ENCODE data around the gene NAALADL2. TPM values are rescaled to one million over a fixed set of nuclear protein-coding genes. Genes with fewer than 3 reads are reported as not detected.
A peak's percentile ranks its signal among the peaks of the same experiment; 100 is the strongest.

Gene NAALADL2
- total RNA-seq, 1 donor from 2014 or later, result 1.1 TPM

DNA sequence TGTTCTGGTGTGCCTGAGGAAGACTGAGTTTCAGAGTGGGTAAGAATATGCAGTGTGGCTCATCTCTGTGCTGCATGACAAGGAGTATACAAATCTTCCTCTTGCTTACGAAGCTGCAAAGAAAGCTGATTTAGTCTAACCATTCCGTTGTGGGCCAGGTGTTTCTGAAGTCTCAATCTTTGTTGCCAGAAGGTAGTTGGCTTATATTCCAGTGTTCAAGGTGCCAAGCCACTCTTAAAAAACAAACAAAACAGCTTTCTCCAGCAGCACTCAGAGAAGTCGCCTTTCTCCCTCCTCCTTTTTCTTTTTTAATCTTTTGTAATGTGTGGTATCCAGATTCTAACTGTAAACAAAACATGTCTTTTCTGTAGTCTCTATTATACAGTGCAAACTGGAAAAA lies 872.4 kb downstream of the NAALADL2 start:
- TF ChIP-seq, protein P1, sequence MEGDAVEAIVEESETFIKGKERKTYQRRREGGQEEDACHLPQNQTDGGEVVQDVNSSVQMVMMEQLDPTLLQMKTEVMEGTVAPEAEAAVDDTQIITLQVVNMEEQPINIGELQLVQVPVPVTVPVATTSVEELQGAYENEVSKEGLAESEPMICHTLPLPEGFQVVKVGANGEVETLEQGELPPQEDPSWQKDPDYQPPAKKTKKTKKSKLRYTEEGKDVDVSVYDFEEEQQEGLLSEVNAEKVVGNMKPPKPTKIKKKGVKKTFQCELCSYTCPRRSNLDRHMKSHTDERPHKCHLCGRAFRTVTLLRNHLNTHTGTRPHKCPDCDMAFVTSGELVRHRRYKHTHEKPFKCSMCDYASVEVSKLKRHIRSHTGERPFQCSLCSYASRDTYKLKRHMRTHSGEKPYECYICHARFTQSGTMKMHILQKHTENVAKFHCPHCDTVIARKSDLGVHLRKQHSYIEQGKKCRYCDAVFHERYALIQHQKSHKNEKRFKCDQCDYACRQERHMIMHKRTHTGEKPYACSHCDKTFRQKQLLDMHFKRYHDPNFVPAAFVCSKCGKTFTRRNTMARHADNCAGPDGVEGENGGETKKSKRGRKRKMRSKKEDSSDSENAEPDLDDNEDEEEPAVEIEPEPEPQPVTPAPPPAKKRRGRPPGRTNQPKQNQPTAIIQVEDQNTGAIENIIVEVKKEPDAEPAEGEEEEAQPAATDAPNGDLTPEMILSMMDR (IDR thresholded peaks at IDR 0.05; ENCODE audit: insufficient read depth, low read length, severe bottlenecking), result no peak
- FAIRE-seq (no peak), DNase-seq (ENCODE audit: low read depth) (no peak)
- H3K36me3 ChIP-seq (ENCODE audit: control insufficient read depth, insufficient read depth, low read length), result no peaks in the 10 kb centered on the region
- H3K27me3 ChIP-seq (ENCODE audit: control insufficient read depth, insufficient read depth, low read length), result no peaks in the 10 kb centered on the region
- H3K4me3 ChIP-seq (ENCODE audit: low read depth, low read length), result no peak overlapping the region

DNA sequence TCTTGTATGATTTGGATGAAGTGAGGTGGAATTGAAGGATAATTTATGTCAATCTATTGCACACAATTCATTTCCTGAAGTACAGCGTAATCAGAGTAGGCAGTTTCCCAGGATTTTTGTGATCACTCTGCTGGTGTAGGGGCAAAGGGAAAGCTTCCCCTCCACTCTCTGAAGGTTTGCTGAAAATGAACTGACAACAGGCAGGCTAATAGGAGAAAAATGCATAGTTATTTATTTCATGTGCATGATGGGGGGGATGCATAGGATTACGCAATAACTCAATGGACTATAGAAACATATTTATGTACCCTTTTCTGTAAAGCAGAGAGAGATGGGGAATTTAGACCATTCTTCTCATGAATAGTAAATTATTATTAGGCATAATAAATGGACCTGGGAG lies 872.9 kb downstream of the NAALADL2 start:
- no peaks in the 10 kb centered on the region for H3K36me3 ChIP-seq (ENCODE audit: control insufficient read depth, insufficient read depth, low read length)

DNA sequence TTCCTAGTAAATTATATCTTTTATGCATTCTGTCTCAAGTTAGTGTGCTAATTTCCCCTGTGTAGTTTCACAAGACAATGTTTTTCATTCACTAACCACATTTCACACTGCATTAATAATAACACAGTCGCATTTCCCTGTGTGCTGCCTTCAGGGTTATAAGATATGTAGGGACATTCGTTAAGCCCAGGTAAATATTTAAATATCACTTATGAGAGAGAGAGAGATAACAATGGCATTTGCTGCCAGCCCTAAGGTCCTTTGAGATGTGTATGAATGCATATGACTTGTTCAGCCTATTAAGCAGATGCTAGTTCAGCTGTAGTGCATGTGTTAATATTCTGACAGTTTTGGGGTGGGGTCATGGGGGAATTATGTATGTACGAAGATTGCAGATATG lies 876.7 kb downstream of the NAALADL2 start:
- no peaks in the 10 kb centered on the region for H3K36me3 ChIP-seq (ENCODE audit: control insufficient read depth, insufficient read depth, low read length)
- H3K4me3 ChIP-seq (ENCODE audit: low read depth, low read length), result no peak overlapping the region
- no peaks in the 10 kb centered on the region for H3K27me3 ChIP-seq (ENCODE audit: control insufficient read depth, insufficient read depth, low read length)
- no peak for DNase-seq (ENCODE audit: low read depth)
- TF ChIP-seq, protein P1 (IDR thresholded peaks at IDR 0.05; ENCODE audit: insufficient read depth, low read length, severe bottlenecking), result no peak
- no peak for FAIRE-seq

More for the DNA sequence above, 872.9 kb downstream of the NAALADL2 start:
- FAIRE-seq (no peak), DNase-seq (ENCODE audit: low read depth) (no peak)
- TF ChIP-seq, protein P1 (IDR thresholded peaks at IDR 0.05; ENCODE audit: insufficient read depth, low read length, severe bottlenecking), result no peak
- H3K4me3 ChIP-seq (ENCODE audit: low read depth, low read length), result no peak overlapping the region
- no peaks in the 10 kb centered on the region for H3K27me3 ChIP-seq (ENCODE audit: control insufficient read depth, insufficient read depth, low read length)

DNA sequence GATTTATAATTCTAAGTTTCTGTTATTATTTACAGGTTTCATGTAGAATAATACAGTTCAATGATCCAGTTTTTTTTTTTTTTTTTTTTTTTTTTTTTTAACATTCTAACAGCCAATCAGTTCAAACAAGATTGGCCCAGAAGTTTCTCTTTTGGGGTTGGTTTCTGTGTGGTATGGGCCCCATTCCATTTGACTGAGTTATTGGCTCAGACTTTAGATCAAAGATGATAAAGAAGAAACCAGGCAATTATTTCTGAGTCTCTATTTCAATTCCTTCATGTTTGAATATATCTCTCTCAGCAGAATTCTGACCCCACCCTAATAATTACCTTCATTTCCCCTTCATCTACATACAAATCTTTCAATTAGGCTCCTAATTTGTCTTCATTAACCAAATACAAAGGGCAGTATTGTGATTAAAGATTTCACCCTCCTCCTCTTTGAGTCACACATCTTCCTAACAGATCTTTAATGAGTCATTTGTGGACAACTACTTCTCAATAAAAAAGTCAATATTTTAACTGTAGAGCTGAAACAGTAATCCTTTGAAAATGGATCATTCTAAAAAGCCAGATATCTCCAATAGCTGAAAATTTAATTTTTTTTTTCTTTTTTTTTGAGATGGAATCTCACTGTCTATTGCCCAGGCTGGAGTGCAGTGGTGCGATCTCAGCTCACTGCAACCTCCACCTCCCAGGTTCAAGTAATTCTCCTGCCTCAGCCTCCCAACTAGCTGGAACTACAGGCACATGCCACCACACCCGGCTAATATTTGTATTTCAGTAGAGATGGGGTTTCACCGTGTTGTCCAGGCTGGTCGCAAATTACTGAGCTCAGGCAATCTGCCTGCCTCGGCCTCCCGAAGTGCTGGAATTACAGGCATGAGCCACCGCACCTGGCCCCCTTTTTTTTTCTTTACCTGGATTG lies 878.8 kb downstream of the NAALADL2 start:
- TF ChIP-seq, protein P1 (IDR thresholded peaks at IDR 0.05; ENCODE audit: insufficient read depth, low read length, severe bottlenecking), result no peak
- Histone ChIP-seq H3K27me3 (ENCODE audit: control insufficient read depth, insufficient read depth, low read length) (no peaks in the 10 kb centered on the region), H3K36me3 (ENCODE audit: control insufficient read depth, insufficient read depth, low read length) (no peaks in the 10 kb centered on the region), H3K4me3 (ENCODE audit: low read depth, low read length) (no peak overlapping the region)
- DNase-seq (ENCODE audit: low read depth), result peak; percentile 68
- FAIRE-seq, result no peak

DNA sequence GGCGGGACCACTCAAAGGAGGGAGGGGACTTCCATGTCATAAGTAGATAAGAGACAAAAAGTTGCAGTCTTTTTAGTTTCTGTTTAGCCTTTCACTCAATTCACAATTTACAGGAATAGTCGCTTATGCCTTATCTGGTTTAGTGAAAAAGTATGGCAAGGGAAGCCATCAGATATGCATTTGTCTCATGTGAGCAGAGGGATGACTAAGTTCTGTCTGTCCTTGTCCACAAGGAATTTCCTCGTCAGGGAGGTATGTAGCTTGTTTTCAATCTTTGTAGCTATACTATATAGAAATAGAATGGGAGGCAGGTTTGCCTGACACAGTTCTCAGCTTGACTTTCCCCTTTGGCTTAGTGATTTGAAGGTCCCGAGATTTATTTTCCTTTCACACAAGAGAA lies 882.8 kb downstream of the NAALADL2 start:
- FAIRE-seq, result no peak
- peak; percentile 30 for DNase-seq (ENCODE audit: low read depth)
- H3K27me3 ChIP-seq (ENCODE audit: control insufficient read depth, insufficient read depth, low read length), result no peaks in the 10 kb centered on the region
- TF ChIP-seq, protein P1 (IDR thresholded peaks at IDR 0.05; ENCODE audit: insufficient read depth, low read length, severe bottlenecking), result no peak
- no peaks in the 10 kb centered on the region for H3K36me3 ChIP-seq (ENCODE audit: control insufficient read depth, insufficient read depth, low read length)
- no peak overlapping the region for H3K4me3 ChIP-seq (ENCODE audit: low read depth, low read length)

Measured in bronchial epithelial cell (primary cell).